GM20431 (cell line): ENCODE data around the gene MAD1L1.
"Not testable (repeated sequence)": the region's sequence is repeated elsewhere in the genome, so short reads cannot be mapped to it uniquely, and the experiment has no call there.

Source experiments
- in situ Hi-C: fragments of 300-500 bp; cut with MseI, MboI; formaldehyde crosslinking; loops from one replicate; pipeline ENCODE4 v1.15.0; 2020; ENCODE audit warnings: low sequenced_read_pairs; ENCODE audit not compliant: unreplicated experiment

MAD1L1 gene

GRCh38 chr7:1892011-1892965 lies 340.5 kb downstream of the MAD1L1 start:
- in situ Hi-C loops, result no loop called here

DNA sequence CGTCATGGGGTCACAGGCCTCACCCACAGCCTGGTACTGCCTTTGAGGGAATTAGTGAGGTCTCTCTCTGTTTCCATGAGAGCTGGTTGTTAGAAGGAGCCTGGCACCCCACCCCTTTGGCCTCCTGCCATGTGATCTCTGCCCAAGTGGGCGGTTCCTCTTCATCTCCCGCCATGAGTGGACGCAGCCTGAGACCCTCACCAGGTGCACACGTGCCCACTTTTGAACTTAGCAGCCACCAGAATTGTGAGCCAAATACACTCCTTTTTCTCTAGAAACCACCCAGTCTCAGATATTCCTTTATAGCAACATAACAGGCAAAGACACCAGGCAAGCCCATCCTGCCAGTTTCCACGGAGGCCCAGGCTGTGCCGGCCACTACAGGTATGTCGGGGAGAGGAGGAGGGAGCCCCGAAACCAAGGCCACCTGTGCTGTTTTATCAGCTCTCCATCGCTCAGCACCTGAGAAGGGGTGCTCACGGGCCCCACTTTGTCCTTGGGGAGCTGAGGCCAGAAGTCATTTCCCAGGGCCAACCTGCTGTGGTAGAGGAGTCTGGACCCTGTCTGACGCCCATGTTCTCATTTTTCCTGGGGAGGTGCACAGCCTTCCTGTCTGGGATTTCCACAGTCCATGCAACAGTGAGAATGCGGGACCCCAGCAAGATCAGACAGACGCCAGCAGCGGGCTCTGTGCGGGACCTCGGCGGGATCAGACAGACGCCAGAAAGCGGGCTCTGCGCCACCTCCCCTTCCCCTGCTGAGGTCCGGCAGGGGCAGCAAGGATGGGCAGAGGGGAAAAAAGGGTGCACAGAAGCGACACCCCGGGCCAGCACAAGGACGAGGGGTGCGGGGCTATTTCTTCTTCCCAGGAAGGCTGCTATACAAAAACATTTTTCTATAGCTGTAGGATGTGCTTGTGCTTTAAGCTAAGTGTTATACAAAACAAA lies 342.2 kb downstream of the MAD1L1 start:
- in situ Hi-C loops, result no loop called here

DNA sequence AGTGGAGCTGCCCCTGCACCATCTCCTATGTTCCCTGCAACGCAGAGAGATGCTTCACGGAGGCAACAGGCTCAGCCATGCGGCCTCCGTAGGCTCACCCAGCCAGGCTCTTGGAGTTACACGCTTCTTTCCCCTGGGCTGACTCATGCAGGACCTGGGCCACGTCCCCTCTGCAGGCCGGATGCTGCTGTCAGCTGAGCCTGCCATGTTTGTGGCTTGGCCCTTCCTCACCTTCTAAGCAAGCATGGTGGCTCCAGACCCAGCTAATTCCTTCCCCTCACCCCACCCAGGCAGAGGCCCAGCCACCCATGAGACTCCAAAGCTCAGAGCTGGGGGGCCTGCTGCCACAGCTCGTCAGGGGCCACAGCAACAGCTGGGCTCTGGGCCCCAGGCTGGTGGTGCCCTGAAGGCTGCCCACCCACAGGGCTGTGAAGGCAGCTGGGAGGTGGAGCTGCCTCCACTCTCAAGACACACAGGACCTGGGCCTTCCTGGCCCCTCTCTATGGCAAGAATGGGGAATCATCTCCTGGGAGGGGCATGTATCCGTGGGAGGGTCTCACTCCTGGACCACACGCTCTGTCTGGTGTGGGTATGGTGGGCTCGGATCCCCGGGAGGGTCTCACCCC lies 343.1 kb downstream of the MAD1L1 start:
- in situ Hi-C loops, result no loop called here

GRCh38 chr7:1889091-1889490 lies 343.7 kb downstream of the MAD1L1 start:
- in situ Hi-C loops, result no loop called here

GRCh38 chr7:1888425-1888824 lies 344.3 kb downstream of the MAD1L1 start:
- in situ Hi-C loops, result no loop called here

GRCh38 chr7:1887251-1887650 lies 345.5 kb downstream of the MAD1L1 start:
- in situ Hi-C loops, result no loop called here

GRCh38 chr7:1886361-1887064 lies 346.2 kb downstream of the MAD1L1 start:
- in situ Hi-C loops, result no loop called here

DNA sequence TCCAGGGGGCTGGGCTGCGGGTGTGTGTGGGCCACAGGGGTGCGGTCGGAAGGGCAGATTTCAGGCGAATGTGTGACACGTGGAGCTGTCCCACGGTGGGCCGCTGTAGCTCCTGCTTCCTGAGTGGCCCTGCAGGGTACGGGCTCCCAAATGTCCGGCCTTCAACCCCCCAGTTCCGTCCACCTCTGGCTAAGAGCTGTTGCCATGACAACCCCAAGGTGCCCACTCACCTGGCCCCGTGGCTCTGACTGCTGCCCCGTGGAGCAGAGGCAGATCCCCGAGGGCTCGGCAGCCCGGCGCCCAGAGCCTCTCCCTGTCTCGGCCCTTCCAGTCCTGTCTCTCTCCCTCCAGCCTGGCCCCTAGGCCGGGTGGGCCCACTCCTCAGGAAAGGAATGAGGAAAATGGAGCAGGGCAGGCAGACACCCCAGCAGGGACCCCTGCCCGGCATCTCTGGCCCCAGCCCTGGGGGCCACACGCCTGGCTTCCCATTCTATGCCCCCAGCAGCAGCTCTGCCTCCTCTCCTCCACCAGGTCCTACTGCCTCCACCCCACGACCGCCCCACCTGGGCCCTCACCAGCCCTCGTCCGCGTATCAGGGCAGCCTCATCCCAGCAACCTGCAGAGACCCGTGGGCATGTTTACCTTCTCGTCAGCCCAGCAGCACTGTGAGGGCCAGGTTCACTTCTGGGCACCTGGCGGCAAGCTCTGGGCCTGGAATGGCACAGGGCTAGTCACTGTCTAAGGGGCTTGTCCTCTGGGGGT lies 347.1 kb downstream of the MAD1L1 start:
- in situ Hi-C loops, result no loop called here

GRCh38 chr7:1884583-1885350 lies 348.0 kb downstream of the MAD1L1 start:
- in situ Hi-C loops, result no loop called here

GRCh38 chr7:1883834-1884582 lies 348.7 kb downstream of the MAD1L1 start:
- in situ Hi-C loops, result no loop called here

- in situ Hi-C loops, result no loop called here
Observed at GRCh38 chr7:1883031-1883761, 349.5 kb downstream of the MAD1L1 start.

DNA sequence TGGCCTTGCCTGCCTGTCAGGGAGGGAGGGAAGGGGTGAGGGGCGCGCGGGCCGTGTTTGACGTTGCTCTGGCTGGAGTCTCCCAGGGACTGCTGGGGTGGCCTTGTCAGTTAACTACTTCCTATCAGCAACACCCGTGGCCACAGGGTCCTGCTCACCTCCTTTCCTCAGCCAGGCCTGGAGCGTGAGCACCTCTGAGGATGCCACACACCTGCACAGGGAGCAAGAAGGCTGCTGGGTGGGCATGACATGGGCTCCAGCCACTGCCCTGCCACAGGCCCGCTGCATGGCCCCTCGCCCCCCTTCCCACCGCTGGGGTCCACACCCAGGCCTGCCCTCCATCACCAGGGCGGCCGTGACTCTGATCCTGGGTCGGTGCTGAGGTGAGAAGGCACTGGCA lies 350.3 kb downstream of the MAD1L1 start:
- in situ Hi-C loops, result no loop called here

- in situ Hi-C loops, result no loop called here
Observed at GRCh38 chr7:1881946-1882345, 350.8 kb downstream of the MAD1L1 start.

GRCh38 chr7:1876641-1877040 lies 356.1 kb downstream of the MAD1L1 start:
- in situ Hi-C loops, result not testable (repeated sequence)

GRCh38 chr7:1875392-1876199 lies 357.1 kb downstream of the MAD1L1 start:
- in situ Hi-C loops, result not testable (repeated sequence)
